HG03439 (cell line): ENCODE results near the gene IFFO2.
A peak's percentile ranks its signal among the peaks of the same experiment; 100 is the strongest.

Source experiments
- ATAC-seq: cut with Tn5 transposase; IDR thresholded peaks from one replicate; pipeline ENCODE4 v1.9.1; 2021; ENCODE audit warnings: mild to moderate bottlenecking, moderate library complexity; ENCODE audit not compliant: unreplicated experiment

IFFO2 gene

GRCh38 chr1:18922319-18922726, 34.2 kb downstream of the IFFO2 start:
- ATAC-seq = no peak

GRCh38 chr1:18921516-18922251, 34.8 kb downstream of the IFFO2 start:
- no peak for ATAC-seq

- ATAC-seq = no peak
These were observed 35.5 kb downstream of the IFFO2 start for GRCh38 chr1:18920931-18921330.

GRCh38 chr1:18919956-18920355, 36.5 kb downstream of the IFFO2 start:
- ATAC-seq = no peak

GRCh38 chr1:18919197-18919905, 37.1 kb downstream of the IFFO2 start:
- ATAC-seq = no peak

GRCh38 chr1:18918417-18918816, 38.1 kb downstream of the IFFO2 start:
- ATAC-seq = no peak

GRCh38 chr1:18917071-18917799, 39.2 kb downstream of the IFFO2 start:
- no peak for ATAC-seq

GRCh38 chr1:18915341-18915740, 41.1 kb downstream of the IFFO2 start:
- ATAC-seq = no peak

GRCh38 chr1:18913065-18913835, 43.2 kb downstream of the IFFO2 start:
- no peak for ATAC-seq

- ATAC-seq = no peak
These were observed 43.9 kb downstream of the IFFO2 start for GRCh38 chr1:18912550-18912949.

GRCh38 chr1:18908911-18909771, 47.3 kb downstream of the IFFO2 start:
- ATAC-seq = no peak

GRCh38 chr1:18907917-18908845, 48.3 kb downstream of the IFFO2 start:
- ATAC-seq = no peak

- ATAC-seq = no peak
These were observed 49.2 kb downstream of the IFFO2 start for GRCh38 chr1:18907021-18907916.

- no peak for ATAC-seq
These were observed 53.2 kb downstream of the IFFO2 start for GRCh38 chr1:18903291-18903756.

GRCh38 chr1:18902523-18903290, 53.8 kb downstream of the IFFO2 start, which contains the start of gene ALDH4A1:
Gene ALDH4A1, minus strand, starts transcription at chr1:18902555. Its CDS starts 32 bp downstream, at chr1:18902523.
- peak; percentile 94 for ATAC-seq

GRCh38 chr1:18901952-18902522, 54.4 kb downstream of the IFFO2 start:
- ATAC-seq = no peak
